Astrocyte (in vitro differentiated cells and primary cell): ENCODE measurements around the gene RTL5. TPM values are rescaled to one million over a fixed set of nuclear protein-coding genes. Genes with fewer than 3 reads are reported as not detected.

ENCODE experiments used
- DNase-seq: peaks from one replicate; pipeline ENCODE4 v3.0.0-alpha.2; 2010; ENCODE audit warnings: low read depth
- FAIRE-seq: peaks from 2 replicates; lab custom pipeline; 2011; peaks lifted over from hg19 to GRCh38; lab: Jason Lieb, UNC
- H2AFZ ChIP-seq: 2 replicates; pipeline ENCODE4 v1.6.0; 2012; ENCODE audit warnings: low read depth, low read length, inconsistent platforms
- H3K27ac ChIP-seq: 2 replicates; pipeline ENCODE4 v1.5.1; 2011; ENCODE audit warnings: low read depth, low read length, inconsistent platforms
- H3K27me3 ChIP-seq: 2 replicates; pipeline ENCODE4 v1.6.0; 2011; ENCODE audit warnings: low read length, inconsistent platforms; ENCODE audit not compliant: insufficient read depth
- H3K36me3 ChIP-seq: 2 replicates; pipeline ENCODE4 v1.5.1; 2011; ENCODE audit warnings: low read length, inconsistent platforms; ENCODE audit not compliant: insufficient read depth
- H3K4me1 ChIP-seq: 2 replicates; pipeline ENCODE4 v1.5.1; 2011; ENCODE audit warnings: low read length, inconsistent platforms; ENCODE audit not compliant: insufficient read depth
- H3K4me2 ChIP-seq: 2 replicates; pipeline ENCODE4 v1.6.0; 2012; ENCODE audit warnings: low read length, inconsistent platforms
- H3K4me3 ChIP-seq: 2 replicates; pipeline ENCODE4 v1.5.1; 2011; ENCODE audit warnings: low read depth, mild to moderate bottlenecking, low read length, inconsistent platforms; ENCODE audit not compliant: insufficient read depth
- H3K79me2 ChIP-seq: 2 replicates; pipeline ENCODE4 v1.6.0; 2012; ENCODE audit warnings: mild to moderate bottlenecking, low read length, inconsistent platforms; ENCODE audit not compliant: insufficient read depth
- H3K9ac ChIP-seq: 2 replicates; pipeline ENCODE4 v1.6.0; 2012; ENCODE audit warnings: mild to moderate bottlenecking, low read length, inconsistent platforms
- H3K9me3 ChIP-seq: 2 replicates; pipeline ENCODE4 v1.5.1; 2012; ENCODE audit warnings: low read depth, mild to moderate bottlenecking, low read length, inconsistent platforms; ENCODE audit not compliant: insufficient read depth
- H4K20me1 ChIP-seq: 2 replicates; pipeline ENCODE4 v1.6.0; 2012; ENCODE audit warnings: low read length, inconsistent platforms; ENCODE audit not compliant: insufficient read depth
- H3K27ac Mint-ChIP-seq: one replicate; pipeline ENCODE4 v1.8.0; 2021; ENCODE audit warnings: mild to moderate bottlenecking, mixed read lengths; ENCODE audit not compliant: unreplicated experiment
- H3K27me3 Mint-ChIP-seq: one replicate; pipeline ENCODE4 v1.8.0; 2021; ENCODE audit warnings: low read depth, mixed read lengths; ENCODE audit not compliant: unreplicated experiment
- H3K36me3 Mint-ChIP-seq: one replicate; pipeline ENCODE4 v1.8.0; 2021; ENCODE audit warnings: low read depth, mixed read lengths; ENCODE audit not compliant: unreplicated experiment
- H3K4me1 Mint-ChIP-seq: one replicate; pipeline ENCODE4 v1.8.0; 2021; ENCODE audit warnings: low read depth, mixed read lengths; ENCODE audit not compliant: unreplicated experiment
- H3K4me3 Mint-ChIP-seq: one replicate; pipeline ENCODE4 v1.8.0; 2021; ENCODE audit warnings: mild to moderate bottlenecking, moderate library complexity, mixed read lengths; ENCODE audit not compliant: unreplicated experiment
- H3K9me3 Mint-ChIP-seq: one replicate; pipeline ENCODE4 v1.8.0; 2021; ENCODE audit warnings: mild to moderate bottlenecking, mixed read lengths; ENCODE audit not compliant: unreplicated experiment
- CTCF ChIP-seq: IDR thresholded peaks from 2 replicates; pipeline ENCODE4 v1.5.1; 2011; ENCODE audit warnings: low read depth, mild to moderate bottlenecking, inconsistent platforms, low read length, moderate library complexity; ENCODE audit not compliant: insufficient read depth
- EZH2 ChIP-seq: IDR thresholded peaks from 2 replicates; pipeline ENCODE4 v1.6.1; 2012; ENCODE audit warnings: mild to moderate bottlenecking, low read length, inconsistent platforms; ENCODE audit not compliant: insufficient read depth
- total RNA-seq: library from RNA; stranded (reverse); gene quantifications from 2 replicates; pipeline ENCODE4 v1.2.1, GENCODE V29; 2021

RTL5 gene
- total RNA-seq, 1 donor from 2014 or later = 16.1 TPM

GRCh38 chrX:72078411-72078810 is 53.3 kb downstream of the RTL5 start:
- Mint-ChIP-seq H3K27ac (no peak overlapping the region), H3K4me1 (peaks cover 14% of the 10 kb centered on the region), H3K9me3 (no peaks in the 10 kb centered on the region), H3K27me3 (no peaks in the 10 kb centered on the region), H3K4me3 (no peak overlapping the region), H3K36me3 (no peaks in the 10 kb centered on the region)
- Histone ChIP-seq H3K36me3 (no peaks in the 10 kb centered on the region), H3K9ac (no peak overlapping the region), H3K4me1 (peaks cover 9% of the 10 kb centered on the region), H3K4me2 (no peak overlapping the region), H3K4me3 (no peak overlapping the region), H3K27me3 (no peaks in the 10 kb centered on the region), H3K79me2 (no peaks in the 10 kb centered on the region), H4K20me1 (no peaks in the 10 kb centered on the region), H3K9me3 (no peaks in the 10 kb centered on the region), H3K27ac (no peak overlapping the region), H2AFZ (no peak overlapping the region)
- DNase-seq (no peak), FAIRE-seq (peak; percentile 20)
- TF ChIP-seq CTCF = no peak
- no peak for TF ChIP-seq EZH2

Other genes starting within 250 kb of the RTL5 start
- 13.0 and 14.8 TPM in 2 replicates for gene NHSL2, start 221.1 kb downstream of the RTL5 start, total RNA-seq
- 7.9 and 8.7 TPM in 2 replicates for gene PIN4, start 49.8 kb upstream of the RTL5 start, total RNA-seq
- gene ERCC6L, start 107.1 kb upstream of the RTL5 start, total RNA-seq = 0.55 and 1.0 TPM in 2 replicates
- gene RPS4X, start 145.3 kb upstream of the RTL5 start, total RNA-seq = 565 and 626 TPM in 2 replicates
- gene CITED1, start 174.0 kb upstream of the RTL5 start, total RNA-seq = 0.75 TPM in 1 of 2 replicates, not detected in the other